ENCODE data around the gene MXRA8.

DNA sequence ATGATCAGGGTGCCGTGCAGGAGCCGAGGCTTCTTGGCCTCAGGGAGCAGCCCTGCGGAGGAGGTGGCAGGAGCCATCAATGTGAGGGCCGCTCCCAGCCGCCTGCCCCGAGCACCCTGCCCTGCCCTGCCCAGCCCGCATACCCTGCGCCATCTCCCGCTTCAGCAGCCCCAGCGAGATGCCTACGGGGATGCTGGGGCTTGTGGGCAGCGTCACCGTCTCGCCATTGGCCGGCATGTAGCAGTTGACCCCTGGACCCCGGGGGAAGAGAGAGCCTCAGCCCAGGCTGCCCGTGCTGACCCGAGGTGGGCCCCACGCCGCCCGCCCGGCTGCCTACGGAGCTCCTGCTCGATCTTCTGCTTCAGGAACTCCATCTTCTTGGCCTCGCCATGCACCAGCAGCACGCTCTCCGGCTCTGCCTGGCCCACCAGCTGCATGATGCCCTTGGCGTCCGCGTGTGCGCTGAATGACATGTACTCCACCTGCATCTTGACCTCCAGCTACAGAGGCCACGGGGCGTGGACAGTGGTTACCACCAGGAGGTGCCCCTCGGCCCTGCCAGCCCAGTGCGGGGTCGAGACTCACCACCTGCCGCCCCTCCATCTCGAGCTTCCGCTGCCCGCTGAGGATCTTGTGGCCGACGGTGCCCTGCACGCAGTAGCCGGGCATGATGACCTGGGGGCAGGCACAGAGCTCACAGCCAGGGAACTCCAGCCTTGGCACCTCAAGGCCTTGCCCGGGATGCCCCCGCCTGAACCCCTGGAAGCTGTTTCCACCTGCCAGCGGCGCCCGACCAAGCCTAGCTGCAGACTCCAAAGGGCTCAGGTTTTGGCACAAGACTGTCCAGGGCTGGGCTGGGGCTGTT is 45.7 kb downstream of the MXRA8 start:
- TF ChIP-seq EP300 (IDR thresholded peaks at IDR 0.05) (no peak), POLR2A (IDR thresholded peaks at IDR 0.05) (no peak)

Measured in ovary (tissue), 1 donor.